A549 (cell line): ENCODE results near the gene TPSB2. TPM values are rescaled to one million over a fixed set of nuclear protein-coding genes. Genes with fewer than 3 reads are reported as not detected.
A peak's percentile ranks its signal among the peaks of the same experiment; 100 is the strongest.

Source experiments
- ATAC-seq, 2 experiments: fragments of 200-7000 bp in 1 of 2; fragments of >200 bp in 1 of 2; cut with Nextera tagmentation in 1 of 2; cut with Tn5 transposase in 1 of 2; 3 replicates each; pipeline versions ENCODE4 v1.8.0 to v1.9.1; 2018 to 2020; ENCODE audit warnings: mild to moderate bottlenecking in 1 of 2, moderate library complexity in 1 of 2
- CTCF ChIA-PET: fragments of 300-600 bp; sonication (Branson Sonifier 250); formaldehyde crosslinking; extraction: SDS; loops from one replicate; lab custom pipeline; 2021; ENCODE audit warnings: antibody characterized with exemption, inconsistent platforms; lab: Yijun Ruan, JAX
- POLR2A ChIA-PET: fragments of 350-600 bp; formaldehyde crosslinking; extraction: SDS; loops from one replicate; lab custom pipeline; 2021; ENCODE audit warnings: antibody characterized with exemption, inconsistent platforms; lab: Yijun Ruan, JAX
- DNase-seq, 2 experiments: peaks; one replicate each; pipeline versions ENCODE4 v3.0.0 to v3.0.0-alpha.2; 2011 to 2016; ENCODE audit warnings: low read depth in 1 of 2, low spot score in 1 of 2
- FAIRE-seq: peaks from 2 replicates; lab custom pipeline; 2011; peaks lifted over from hg19 to GRCh38; lab: Jason Lieb, UNC
- H3K27ac ChIP-seq, 2 experiments: fragments of >200 bp; sonication (Bioruptor Twin); formaldehyde crosslinking; 3 replicates each; pipeline ENCODE4 v1.5.1; 2016 to 2017
- H3K4me1 ChIP-seq: fragments of >200 bp; sonication (Bioruptor Twin); formaldehyde crosslinking; 3 replicates; pipeline ENCODE4 v1.6.1; 2016
- H3K4me2 ChIP-seq: fragments of >200 bp; sonication (Bioruptor Twin); formaldehyde crosslinking; 3 replicates; pipeline ENCODE4 v1.6.1; 2016
- H3K4me3 ChIP-seq: fragments of >200 bp; sonication (Bioruptor Twin); formaldehyde crosslinking; 3 replicates; pipeline ENCODE4 v1.5.1; 2016
- H3K9me3 ChIP-seq: fragments of >200 bp; sonication (Bioruptor Twin); formaldehyde crosslinking; 3 replicates; pipeline ENCODE4 v1.6.1; 2016
- BCL3 ChIP-seq: fragments of >200 bp; sonication (Bioruptor Twin); formaldehyde crosslinking; IDR thresholded peaks from 3 replicates; pipeline ENCODE4 v1.6.1; 2016
- CHD2 ChIP-seq: fragments of 150-350 bp; IDR thresholded peaks from 2 replicates; pipeline ENCODE4 v1.6.1; 2014; ENCODE audit warnings: low read length; ENCODE audit not compliant: partially characterized antibody
- CTCF ChIP-seq: fragments of >200 bp; sonication (Bioruptor Twin); formaldehyde crosslinking; IDR thresholded peaks from 3 replicates; pipeline ENCODE4 v1.5.1; 2016
- EHF ChIP-seq: fragments of 250-450 bp; sonication (Bioruptor Pico); IDR thresholded peaks from 2 replicates; pipeline ENCODE4 v1.5.0; 2020; ENCODE audit warnings: mild to moderate bottlenecking
- EP300 ChIP-seq, 2 experiments: fragments of >200 bp; sonication (Bioruptor Twin); formaldehyde crosslinking; IDR thresholded peaks; 2 replicates in 1 of 2; 3 replicates in 1 of 2; pipeline ENCODE4 v1.6.1; 2016 to 2017
- ESRRA ChIP-seq: fragments of 150-350 bp; IDR thresholded peaks from 2 replicates; pipeline ENCODE4 v1.6.1; 2014; ENCODE audit warnings: mild to moderate bottlenecking, low read length, borderline replicate concordance
- GATA3 ChIP-seq: IDR thresholded peaks from 2 replicates; pipeline ENCODE4 v1.6.1; 2012; ENCODE audit warnings: borderline replicate concordance
- HDAC2 ChIP-seq: fragments of 200-600 bp; sonication (generic); IDR thresholded peaks from 2 replicates; pipeline ENCODE4 v1.6.1; 2016
- HES2 ChIP-seq: fragments of >200 bp; sonication (Bioruptor Twin); formaldehyde crosslinking; IDR thresholded peaks from 2 replicates; pipeline ENCODE4 v1.6.1; 2016
- HEYL ChIP-seq: fragments of 250-450 bp; sonication (Bioruptor Pico); IDR thresholded peaks from 2 replicates; pipeline ENCODE4 v1.8.0; 2021; ENCODE audit warnings: mild to moderate bottlenecking, moderate library complexity
- HOXA7 ChIP-seq: fragments of 250-450 bp; sonication (Bioruptor Pico); IDR thresholded peaks from 2 replicates; pipeline ENCODE4 v1.5.0; 2020; ENCODE audit warnings: mild to moderate bottlenecking, moderate library complexity
- JUNB ChIP-seq: fragments of >200 bp; sonication (Bioruptor Twin); formaldehyde crosslinking; IDR thresholded peaks from 2 replicates; pipeline ENCODE4 v1.6.1; 2016
- KDM5A ChIP-seq: fragments of 200-600 bp; sonication (generic); IDR thresholded peaks from 2 replicates; pipeline ENCODE4 v1.6.1; 2016; ENCODE audit warnings: antibody characterized with exemption, mild to moderate bottlenecking
- MYC ChIP-seq: IDR thresholded peaks from 2 replicates; pipeline ENCODE4 v1.6.1; 2012; ENCODE audit warnings: mild to moderate bottlenecking, inconsistent platforms, low read length, improper control_type of control experiment, borderline replicate concordance
- POLR2AphosphoS2 ChIP-seq: conservative IDR thresholded peaks from 2 replicates; pipeline ENCODE4 v1.6.1; 2012; ENCODE audit warnings: low read length, improper control_type of control experiment, inconsistent platforms
- RCOR1 ChIP-seq: fragments of 150-350 bp; IDR thresholded peaks from 2 replicates; pipeline ENCODE4 v1.6.1; 2014; ENCODE audit warnings: antibody characterized with exemption, low read length, low read depth
- REST ChIP-seq: fragments of 200-600 bp; sonication (generic); IDR thresholded peaks from 2 replicates; pipeline ENCODE4 v1.6.1; 2016; ENCODE audit warnings: antibody characterized with exemption, mild to moderate bottlenecking, moderate library complexity
- SMC3 ChIP-seq: fragments of >200 bp; sonication (Bioruptor Twin); formaldehyde crosslinking; IDR thresholded peaks from 3 replicates; pipeline ENCODE4 v1.6.1; 2018; ENCODE audit warnings: inconsistent platforms
- USF2 ChIP-seq: fragments of 450-650 bp; IDR thresholded peaks from 2 replicates; pipeline ENCODE4 v1.6.1; 2014; ENCODE audit warnings: antibody characterized with exemption
- WGBS: methylation state at CpG from one replicate; pipeline ENCODE4 v1.1.6; 2017; ENCODE audit errors: missing lambda C conversion rate; 5-methylcytosine and 5-hydroxymethylcytosine counted together
- polyA plus RNA-seq, 4 experiments: library from polyadenylated mRNA; depleted of rRNA in 3 of 4; stranded (reverse); fragments of >200 nt; fragmentation: RNase III in 1 of 4; extraction: RNeasy Plus Mini Kit Qiagen cat#74134 plus additional on column Dnase treatment in 1 of 4; gene quantifications; 2 replicates in 3 of 4; 3 replicates in 1 of 4; pipeline ENCODE4 v1.2.3, GENCODE V29; 2011 to 2017

TPSB2 gene
- polyA plus RNA-seq, 2 of the 4 experiments (the other 2 are of a cell fraction) = not detected

- ATAC-seq = peak in 1 of 2 experiments; percentile 25; a peak in 2 of 6 replicates
- ChIA-PET CTCF (interaction anchor here (0.6 to 2.3 kb wide), 3 partner anchors 9 to 1266 kb away, joined by 3 to 6 read pairs (median 4); no protein-coding TSS in a partner anchor), POLR2A (interaction anchor here (1.6 kb wide), 1 partner anchor 31 kb away, joined by 4 read pairs; no protein-coding TSS in a partner anchor)
- TF ChIP-seq USF2 = no peak
- no peak for TF ChIP-seq RCOR1
- TF ChIP-seq REST = no peak
- TF ChIP-seq JUNB = no peak
- no peak for TF ChIP-seq SMC3
- no peak for TF ChIP-seq KDM5A
- no peak for TF ChIP-seq CHD2
- TF ChIP-seq GATA3 = no peak
- no peak for TF ChIP-seq EHF
- no peak for TF ChIP-seq BCL3
- Histone ChIP-seq H3K9me3 (no peaks in the 10 kb centered on the region), H3K4me1 (no peaks in the 10 kb centered on the region), H3K4me3 (no peak overlapping the region), H3K4me2 (no peak overlapping the region), H3K27ac (no peak overlapping the region)
- no peak for DNase-seq
- no peak for FAIRE-seq
- 71% methylated on average over 14 of the region's 21 CpGs for WGBS
These were observed 47.8 kb upstream of the TPSB2 start for GRCh38 chr16:1277617-1278282.

GRCh38 chr16:1277151-1277598 lies 47.2 kb upstream of the TPSB2 start:
- H3K27ac ChIP-seq = no peak overlapping the region
- CTCF ChIA-PET = interaction anchor here (2.3 kb wide), 1 partner anchor 222 kb away, joined by 6 read pairs; no protein-coding TSS in a partner anchor
- FAIRE-seq = no peak
- H3K4me2 ChIP-seq = no peak overlapping the region
- 72% methylated on average over 11 of the region's 19 CpGs for WGBS
- ATAC-seq = no peak
- POLR2A ChIA-PET = interaction anchor here (1.6 kb wide), 1 partner anchor 32 kb away, joined by 4 read pairs; no protein-coding TSS in a partner anchor
- no peaks in the 10 kb centered on the region for H3K9me3 ChIP-seq
- H3K4me1 ChIP-seq = peaks cover under 1% of the 10 kb centered on the region; the same call in 1 of the 3 replicates
- no peak for DNase-seq
- TF ChIP-seq HES2 (no peak), HDAC2 (no peak)
- no peak overlapping the region for H3K4me3 ChIP-seq

- ChIA-PET CTCF (interaction anchor here (2.3 kb wide), 1 partner anchor 221 kb away, joined by 6 read pairs; no protein-coding TSS in a partner anchor), POLR2A (interaction anchor here (1.6 kb wide), 1 partner anchor 32 kb away, joined by 4 read pairs; no protein-coding TSS in a partner anchor)
- 40% methylated on average over 1 of the region's 14 CpGs for whole genome bisulfite sequencing
- Histone ChIP-seq H3K9me3 (no peaks in the 10 kb centered on the region), H3K4me1 (peaks cover 5% of the 10 kb centered on the region; the same call in 1 of the 3 replicates), H3K4me3 (no peak overlapping the region), H3K4me2 (no peak overlapping the region), H3K27ac (no peak overlapping the region)
- DNase-seq (no peak), ATAC-seq (no peak), FAIRE-seq (no peak)
- TF ChIP-seq CTCF (no peak), HEYL (no peak), MYC (no peak), POLR2AphosphoS2 (no peak), EP300 (IDR thresholded peaks at IDR 0.05) (no peak), ESRRA (no peak), HOXA7 (CRISPR knock-in tag) (no peak)
These were observed 46.5 kb upstream of the TPSB2 start for GRCh38 chr16:1276580-1276878.
